GM23338 (cell line): Measurements from ENCODE around the gene PAX6.

ENCODE experiments used
- TF ChIP-seq, protein P1 (sequence below), 2 experiments: fragments of 200-600 bp in 1 of 2; sonication (generic) in 1 of 2; conservative IDR thresholded peaks; 2 replicates each; pipeline versions ENCODE4 v1.5.1 to v1.6.1; 2016 to 2017; ENCODE audit warnings: antibody characterized with exemption in 2 of 2, low read depth in 2 of 2, mild to moderate bottlenecking in 2 of 2, moderate library complexity in 1 of 2
- TF ChIP-seq, protein P2 (sequence below): IDR thresholded peaks from one replicate; pipeline ENCODE4 v1.6.1; 2018; ENCODE audit warnings: antibody characterized with exemption; ENCODE audit not compliant: unreplicated experiment

- TF ChIP-seq, protein P1, sequence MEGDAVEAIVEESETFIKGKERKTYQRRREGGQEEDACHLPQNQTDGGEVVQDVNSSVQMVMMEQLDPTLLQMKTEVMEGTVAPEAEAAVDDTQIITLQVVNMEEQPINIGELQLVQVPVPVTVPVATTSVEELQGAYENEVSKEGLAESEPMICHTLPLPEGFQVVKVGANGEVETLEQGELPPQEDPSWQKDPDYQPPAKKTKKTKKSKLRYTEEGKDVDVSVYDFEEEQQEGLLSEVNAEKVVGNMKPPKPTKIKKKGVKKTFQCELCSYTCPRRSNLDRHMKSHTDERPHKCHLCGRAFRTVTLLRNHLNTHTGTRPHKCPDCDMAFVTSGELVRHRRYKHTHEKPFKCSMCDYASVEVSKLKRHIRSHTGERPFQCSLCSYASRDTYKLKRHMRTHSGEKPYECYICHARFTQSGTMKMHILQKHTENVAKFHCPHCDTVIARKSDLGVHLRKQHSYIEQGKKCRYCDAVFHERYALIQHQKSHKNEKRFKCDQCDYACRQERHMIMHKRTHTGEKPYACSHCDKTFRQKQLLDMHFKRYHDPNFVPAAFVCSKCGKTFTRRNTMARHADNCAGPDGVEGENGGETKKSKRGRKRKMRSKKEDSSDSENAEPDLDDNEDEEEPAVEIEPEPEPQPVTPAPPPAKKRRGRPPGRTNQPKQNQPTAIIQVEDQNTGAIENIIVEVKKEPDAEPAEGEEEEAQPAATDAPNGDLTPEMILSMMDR (conservative IDR thresholded peaks at IDR 0.05; ENCODE audit: low read depth in 2 of 2), result no peak
- TF ChIP-seq, protein P2, sequence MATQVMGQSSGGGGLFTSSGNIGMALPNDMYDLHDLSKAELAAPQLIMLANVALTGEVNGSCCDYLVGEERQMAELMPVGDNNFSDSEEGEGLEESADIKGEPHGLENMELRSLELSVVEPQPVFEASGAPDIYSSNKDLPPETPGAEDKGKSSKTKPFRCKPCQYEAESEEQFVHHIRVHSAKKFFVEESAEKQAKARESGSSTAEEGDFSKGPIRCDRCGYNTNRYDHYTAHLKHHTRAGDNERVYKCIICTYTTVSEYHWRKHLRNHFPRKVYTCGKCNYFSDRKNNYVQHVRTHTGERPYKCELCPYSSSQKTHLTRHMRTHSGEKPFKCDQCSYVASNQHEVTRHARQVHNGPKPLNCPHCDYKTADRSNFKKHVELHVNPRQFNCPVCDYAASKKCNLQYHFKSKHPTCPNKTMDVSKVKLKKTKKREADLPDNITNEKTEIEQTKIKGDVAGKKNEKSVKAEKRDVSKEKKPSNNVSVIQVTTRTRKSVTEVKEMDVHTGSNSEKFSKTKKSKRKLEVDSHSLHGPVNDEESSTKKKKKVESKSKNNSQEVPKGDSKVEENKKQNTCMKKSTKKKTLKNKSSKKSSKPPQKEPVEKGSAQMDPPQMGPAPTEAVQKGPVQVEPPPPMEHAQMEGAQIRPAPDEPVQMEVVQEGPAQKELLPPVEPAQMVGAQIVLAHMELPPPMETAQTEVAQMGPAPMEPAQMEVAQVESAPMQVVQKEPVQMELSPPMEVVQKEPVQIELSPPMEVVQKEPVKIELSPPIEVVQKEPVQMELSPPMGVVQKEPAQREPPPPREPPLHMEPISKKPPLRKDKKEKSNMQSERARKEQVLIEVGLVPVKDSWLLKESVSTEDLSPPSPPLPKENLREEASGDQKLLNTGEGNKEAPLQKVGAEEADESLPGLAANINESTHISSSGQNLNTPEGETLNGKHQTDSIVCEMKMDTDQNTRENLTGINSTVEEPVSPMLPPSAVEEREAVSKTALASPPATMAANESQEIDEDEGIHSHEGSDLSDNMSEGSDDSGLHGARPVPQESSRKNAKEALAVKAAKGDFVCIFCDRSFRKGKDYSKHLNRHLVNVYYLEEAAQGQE, result no peak
Observed at GRCh38 chr11:31764766-31765165, 46.4 kb downstream of the PAX6 start.
